HepG2 (cell line): ENCODE measurements around the gene CDH23. TPM values are rescaled to one million over a fixed set of nuclear protein-coding genes. Genes with fewer than 3 reads are reported as not detected.

Experiments
- ATM ChIP-seq: fragments of 450-650 bp; IDR thresholded peaks from 2 replicates; pipeline ENCODE4 v1.7.1; 2017; ENCODE audit warnings: mild to moderate bottlenecking, borderline replicate concordance
- MEF2D ChIP-seq: sonication (generic); formaldehyde crosslinking; IDR thresholded peaks from 2 replicates; pipeline ENCODE4 v1.5.1; 2020; ENCODE audit warnings: mild to moderate bottlenecking, missing genetic modification reagents
- PAXIP1 ChIP-seq: sonication (generic); formaldehyde crosslinking; conservative IDR thresholded peaks from 2 replicates; pipeline ENCODE4 v1.4.0; 2020; ENCODE audit warnings: mild to moderate bottlenecking, missing genetic modification reagents, moderate library complexity
- PRMT3 ChIP-seq: sonication (generic); formaldehyde crosslinking; IDR thresholded peaks from 2 replicates; pipeline ENCODE4 v1.8.1; 2022; ENCODE audit warnings: low read depth, mild to moderate bottlenecking, moderate library complexity, missing genetic modification reagents, borderline replicate concordance
- RNF219 ChIP-seq: sonication (generic); formaldehyde crosslinking; IDR thresholded peaks from 2 replicates; pipeline ENCODE4 v1.5.0; 2020; ENCODE audit warnings: mild to moderate bottlenecking, missing genetic modification reagents
- SALL1 ChIP-seq: sonication (generic); formaldehyde crosslinking; IDR thresholded peaks from 2 replicates; pipeline ENCODE4 v1.8.0; 2022; ENCODE audit warnings: mild to moderate bottlenecking, missing genetic modification reagents
- ZBTB7A ChIP-seq: sonication (generic); formaldehyde crosslinking; IDR thresholded peaks from 2 replicates; pipeline ENCODE4 v1.8.0; 2022; ENCODE audit warnings: mild to moderate bottlenecking, missing genetic modification reagents
- ZFP41 ChIP-seq: sonication (generic); formaldehyde crosslinking; IDR thresholded peaks from 2 replicates; pipeline ENCODE4 v1.4.0; 2020; ENCODE audit warnings: mild to moderate bottlenecking, missing genetic modification reagents, borderline replicate concordance
- ZNF317 ChIP-seq: sonication (generic); formaldehyde crosslinking; IDR thresholded peaks from 2 replicates; pipeline ENCODE4 v1.5.0; 2020; ENCODE audit warnings: mild to moderate bottlenecking, missing genetic modification reagents
- ZNF563 ChIP-seq: sonication (generic); formaldehyde crosslinking; IDR thresholded peaks from 2 replicates; pipeline ENCODE4 v1.8.0; 2022; ENCODE audit warnings: mild to moderate bottlenecking, moderate library complexity, missing genetic modification reagents
- ZNF678 ChIP-seq: sonication (generic); formaldehyde crosslinking; IDR thresholded peaks from 2 replicates; pipeline ENCODE4 v1.4.0; 2020; ENCODE audit warnings: mild to moderate bottlenecking, missing genetic modification reagents
- polyA plus RNA-seq, 8 experiments: library from polyadenylated mRNA; depleted of rRNA in 3 of 8; stranded (reverse) in 7 of 8; unstranded in 1 of 8; fragments of >200 nt; fragmentation: Illumina TruSeq in 4 of 8; extraction: Trizol in 4 of 8; gene quantifications; 2 replicates each; pipeline versions ENCODE4 v1.2.1 to v1.2.3, GENCODE V29; 2011 to 2016; ENCODE audit warnings: low read depth in 4 of 8, missing spikeins in 1 of 8, mixed read lengths in 1 of 8; ENCODE audit not compliant: insufficient read depth in 1 of 8
- total RNA-seq, 5 experiments: library from RNA; depleted of rRNA; stranded (reverse); fragments of >200 nt; fragmentation: Illumina TruSeq; extraction: Trizol; gene quantifications; 2 replicates each; pipeline ENCODE4 v1.2.3, GENCODE V29; 2016; ENCODE audit warnings: low read depth in 1 of 5
- TF ChIP-seq, protein P1 (sequence below), 2 experiments: sonication (generic) in 1 of 2; formaldehyde crosslinking in 1 of 2; IDR thresholded peaks; 2 replicates each; pipeline versions ENCODE4 v1.4.0 to v1.6.1; 2018 to 2020; ENCODE audit warnings: missing genetic modification reagents in 2 of 2, borderline replicate concordance in 1 of 2, low read depth in 1 of 2, mild to moderate bottlenecking in 1 of 2, missing biosample characterization in 1 of 2
- TF ChIP-seq, protein P2 (sequence below): sonication (generic); formaldehyde crosslinking; conservative IDR thresholded peaks from 2 replicates; pipeline ENCODE4 v1.4.0; 2020; ENCODE audit warnings: missing genetic modification reagents

The CDH23 gene
- total and polyA plus RNA-seq, 2 of the 13 experiments (the other 11 are each of a cell fraction or from before 2014, with no cell fraction given), result 0.13 TPM; not detected in 1

DNA sequence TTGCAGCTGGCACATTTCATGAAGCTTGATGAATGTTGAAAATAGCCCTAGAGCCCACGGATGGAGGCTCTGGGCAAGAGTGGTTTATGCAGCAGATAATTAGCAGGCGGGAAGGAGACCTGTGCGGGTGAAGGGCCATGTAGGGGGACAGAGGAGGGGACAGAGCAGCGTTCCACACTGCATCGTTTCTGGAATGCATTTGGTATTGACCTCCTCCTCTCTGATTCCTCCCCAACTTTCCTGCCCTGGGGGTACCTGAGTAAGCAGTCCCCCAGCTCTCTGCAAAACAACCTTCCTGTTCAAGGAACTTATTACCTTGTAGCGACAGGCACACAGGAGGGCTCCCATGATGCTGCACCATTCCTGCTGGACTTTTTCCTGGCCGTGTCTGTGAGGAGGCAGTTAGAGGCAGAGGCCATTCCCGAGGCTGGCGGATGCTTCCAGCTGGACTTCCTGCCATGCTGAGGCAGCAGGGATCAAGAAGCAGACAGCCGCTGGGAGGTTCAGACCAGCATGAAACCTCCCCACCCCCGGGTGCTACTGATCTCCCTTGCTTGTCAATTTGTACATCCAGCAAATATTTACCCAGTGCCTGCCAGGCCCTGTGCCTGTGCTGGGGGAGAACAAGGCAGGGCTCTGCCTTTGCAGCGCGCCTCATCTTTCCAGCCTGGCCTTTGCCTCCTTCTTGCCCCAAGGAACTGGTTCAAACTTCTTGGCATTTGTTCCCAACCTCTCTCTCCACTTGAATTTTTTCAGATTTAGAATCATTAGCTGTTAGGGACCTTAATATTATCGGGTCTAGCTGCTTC lies 48.9 kb upstream of the CDH23 start (continued):
- peak; percentile 89 for TF ChIP-seq PAXIP1 (CRISPR knock-in tag)
- TF ChIP-seq MEF2D (CRISPR knock-in tag), result peak; percentile 56; the same call in 1 of the 2 replicates
- TF ChIP-seq, protein P1, sequence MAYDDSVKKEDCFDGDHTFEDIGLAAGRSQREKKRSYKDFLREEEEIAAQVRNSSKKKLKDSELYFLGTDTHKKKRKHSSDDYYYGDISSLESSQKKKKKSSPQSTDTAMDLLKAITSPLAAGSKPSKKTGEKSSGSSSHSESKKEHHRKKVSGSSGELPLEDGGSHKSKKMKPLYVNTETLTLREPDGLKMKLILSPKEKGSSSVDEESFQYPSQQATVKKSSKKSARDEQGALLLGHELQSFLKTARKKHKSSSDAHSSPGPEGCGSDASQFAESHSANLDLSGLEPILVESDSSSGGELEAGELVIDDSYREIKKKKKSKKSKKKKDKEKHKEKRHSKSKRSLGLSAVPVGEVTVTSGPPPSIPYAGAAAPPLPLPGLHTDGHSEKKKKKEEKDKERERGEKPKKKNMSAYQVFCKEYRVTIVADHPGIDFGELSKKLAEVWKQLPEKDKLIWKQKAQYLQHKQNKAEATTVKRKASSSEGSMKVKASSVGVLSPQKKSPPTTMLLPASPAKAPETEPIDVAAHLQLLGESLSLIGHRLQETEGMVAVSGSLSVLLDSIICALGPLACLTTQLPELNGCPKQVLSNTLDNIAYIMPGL (CRISPR knock-in tag; IDR thresholded peaks at IDR 0.05; ENCODE audit: borderline replicate concordance in 1 of 2, low read depth in 1 of 2), result peak in 1 of 2 experiments; percentile 70; a peak in 2 of 4 replicates
- TF ChIP-seq, protein P2, sequence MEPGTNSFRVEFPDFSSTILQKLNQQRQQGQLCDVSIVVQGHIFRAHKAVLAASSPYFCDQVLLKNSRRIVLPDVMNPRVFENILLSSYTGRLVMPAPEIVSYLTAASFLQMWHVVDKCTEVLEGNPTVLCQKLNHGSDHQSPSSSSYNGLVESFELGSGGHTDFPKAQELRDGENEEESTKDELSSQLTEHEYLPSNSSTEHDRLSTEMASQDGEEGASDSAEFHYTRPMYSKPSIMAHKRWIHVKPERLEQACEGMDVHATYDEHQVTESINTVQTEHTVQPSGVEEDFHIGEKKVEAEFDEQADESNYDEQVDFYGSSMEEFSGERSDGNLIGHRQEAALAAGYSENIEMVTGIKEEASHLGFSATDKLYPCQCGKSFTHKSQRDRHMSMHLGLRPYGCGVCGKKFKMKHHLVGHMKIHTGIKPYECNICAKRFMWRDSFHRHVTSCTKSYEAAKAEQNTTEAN (CRISPR knock-in tag), result peak; percentile 94
- TF ChIP-seq ZBTB7A (CRISPR knock-in tag), result no peak
- no peak for TF ChIP-seq ZNF563 (CRISPR knock-in tag)
- peak; percentile 86 for TF ChIP-seq SALL1
- TF ChIP-seq ZNF317 (CRISPR knock-in tag), result no peak
- TF ChIP-seq ATM, result no peak
- TF ChIP-seq ZFP41 (CRISPR knock-in tag), result 0 out of 2 replicates have a peak, but pooled peaks have one; percentile 19
- TF ChIP-seq PRMT3 (CRISPR knock-in tag), result no peak
- TF ChIP-seq RNF219 (CRISPR knock-in tag), result no peak
- TF ChIP-seq ZNF678 (CRISPR knock-in tag), result 0 out of 2 replicates have a peak, but pooled peaks have one; percentile 35
